ENCODE results near the gene PRDM13.

The PRDM13 gene

DNA sequence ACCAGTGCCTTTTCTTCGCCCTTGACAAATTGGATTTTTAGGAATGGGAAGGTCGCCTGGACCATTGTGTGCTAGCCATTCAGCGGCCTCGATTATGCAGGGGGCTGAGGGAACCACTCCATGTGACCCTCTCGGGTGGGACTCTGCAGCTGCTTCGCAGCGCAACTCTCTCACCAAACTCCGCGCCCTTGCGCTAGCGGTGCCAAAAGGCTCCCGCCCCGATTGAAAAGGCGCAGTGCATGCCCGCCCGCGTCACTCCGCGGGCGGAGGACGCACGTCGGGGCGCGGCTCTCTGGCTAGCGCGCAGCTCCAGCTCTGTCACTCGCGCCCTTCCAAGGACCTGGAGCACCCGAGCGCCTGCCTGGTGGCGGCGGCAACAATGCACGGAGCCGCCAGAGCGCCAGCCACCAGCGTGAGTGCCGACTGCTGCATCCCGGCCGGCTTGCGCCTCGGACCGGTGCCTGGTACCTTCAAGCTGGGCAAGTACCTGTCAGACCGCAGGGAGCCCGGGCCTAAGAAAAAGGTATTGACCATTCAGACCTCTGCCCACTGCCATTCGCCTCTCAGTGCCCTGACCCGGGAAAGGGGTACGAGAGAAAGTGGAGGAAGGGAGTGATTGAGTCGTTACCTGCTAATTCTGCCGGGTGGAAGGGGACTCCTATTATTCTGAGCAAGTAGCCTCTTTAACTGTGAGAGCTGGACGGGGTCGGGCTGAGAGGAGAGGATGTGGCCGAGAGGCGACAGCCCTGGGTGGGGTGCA lies at the start of gene PRDM13:
Gene PRDM13 (plus strand): TSS at position 178 of the 760 bp plus-strand sequence. CDS start 202 bp downstream, at position 380.
- TF ChIP-seq GLIS3 (CRISPR knock-in tag; IDR thresholded peaks at IDR 0.05) (no peak), TOX (CRISPR knock-in tag; IDR thresholded peaks at IDR 0.05; ENCODE audit: borderline replicate concordance) (no peak), CSDC2 (CRISPR knock-in tag; IDR thresholded peaks at IDR 0.05) (no peak), PPARA (CRISPR knock-in tag; IDR thresholded peaks at IDR 0.05; ENCODE audit: borderline replicate concordance) (no peak), ARNTL (CRISPR knock-in tag; IDR thresholded peaks at IDR 0.05; ENCODE audit: borderline replicate concordance, low read depth) (no peak), SNAI2 (CRISPR knock-in tag; IDR thresholded peaks at IDR 0.05) (no peak), ISL1 (CRISPR knock-in tag; IDR thresholded peaks at IDR 0.05) (no peak), ZC3H10 (CRISPR knock-in tag; IDR thresholded peaks at IDR 0.05) (no peak), ZNF70 (CRISPR knock-in tag; IDR thresholded peaks at IDR 0.05) (no peak), OSR1 (CRISPR knock-in tag; IDR thresholded peaks at IDR 0.05) (no peak), ZNF565 (CRISPR knock-in tag; conservative IDR thresholded peaks at IDR 0.05; ENCODE audit: low read depth) (no peak), ZNF8 (CRISPR knock-in tag; IDR thresholded peaks at IDR 0.05) (no peak), RARB (CRISPR knock-in tag; IDR thresholded peaks at IDR 0.05) (no peak)
- TF ChIP-seq, protein P1, sequence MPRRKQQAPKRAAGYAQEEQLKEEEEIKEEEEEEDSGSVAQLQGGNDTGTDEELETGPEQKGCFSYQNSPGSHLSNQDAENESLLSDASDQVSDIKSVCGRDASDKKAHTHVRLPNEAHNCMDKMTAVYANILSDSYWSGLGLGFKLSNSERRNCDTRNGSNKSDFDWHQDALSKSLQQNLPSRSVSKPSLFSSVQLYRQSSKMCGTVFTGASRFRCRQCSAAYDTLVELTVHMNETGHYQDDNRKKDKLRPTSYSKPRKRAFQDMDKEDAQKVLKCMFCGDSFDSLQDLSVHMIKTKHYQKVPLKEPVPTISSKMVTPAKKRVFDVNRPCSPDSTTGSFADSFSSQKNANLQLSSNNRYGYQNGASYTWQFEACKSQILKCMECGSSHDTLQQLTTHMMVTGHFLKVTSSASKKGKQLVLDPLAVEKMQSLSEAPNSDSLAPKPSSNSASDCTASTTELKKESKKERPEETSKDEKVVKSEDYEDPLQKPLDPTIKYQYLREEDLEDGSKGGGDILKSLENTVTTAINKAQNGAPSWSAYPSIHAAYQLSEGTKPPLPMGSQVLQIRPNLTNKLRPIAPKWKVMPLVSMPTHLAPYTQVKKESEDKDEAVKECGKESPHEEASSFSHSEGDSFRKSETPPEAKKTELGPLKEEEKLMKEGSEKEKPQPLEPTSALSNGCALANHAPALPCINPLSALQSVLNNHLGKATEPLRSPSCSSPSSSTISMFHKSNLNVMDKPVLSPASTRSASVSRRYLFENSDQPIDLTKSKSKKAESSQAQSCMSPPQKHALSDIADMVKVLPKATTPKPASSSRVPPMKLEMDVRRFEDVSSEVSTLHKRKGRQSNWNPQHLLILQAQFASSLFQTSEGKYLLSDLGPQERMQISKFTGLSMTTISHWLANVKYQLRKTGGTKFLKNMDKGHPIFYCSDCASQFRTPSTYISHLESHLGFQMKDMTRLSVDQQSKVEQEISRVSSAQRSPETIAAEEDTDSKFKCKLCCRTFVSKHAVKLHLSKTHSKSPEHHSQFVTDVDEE (CRISPR knock-in tag; IDR thresholded peaks at IDR 0.05), result no peak
- TF ChIP-seq, protein P2, sequence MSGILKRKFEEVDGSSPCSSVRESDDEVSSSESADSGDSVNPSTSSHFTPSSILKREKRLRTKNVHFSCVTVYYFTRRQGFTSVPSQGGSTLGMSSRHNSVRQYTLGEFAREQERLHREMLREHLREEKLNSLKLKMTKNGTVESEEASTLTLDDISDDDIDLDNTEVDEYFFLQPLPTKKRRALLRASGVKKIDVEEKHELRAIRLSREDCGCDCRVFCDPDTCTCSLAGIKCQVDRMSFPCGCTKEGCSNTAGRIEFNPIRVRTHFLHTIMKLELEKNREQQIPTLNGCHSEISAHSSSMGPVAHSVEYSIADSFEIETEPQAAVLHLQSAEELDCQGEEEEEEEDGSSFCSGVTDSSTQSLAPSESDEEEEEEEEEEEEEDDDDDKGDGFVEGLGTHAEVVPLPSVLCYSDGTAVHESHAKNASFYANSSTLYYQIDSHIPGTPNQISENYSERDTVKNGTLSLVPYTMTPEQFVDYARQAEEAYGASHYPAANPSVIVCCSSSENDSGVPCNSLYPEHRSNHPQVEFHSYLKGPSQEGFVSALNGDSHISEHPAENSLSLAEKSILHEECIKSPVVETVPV (CRISPR knock-in tag; IDR thresholded peaks at IDR 0.05), result no peak
- TF ChIP-seq, protein P3, sequence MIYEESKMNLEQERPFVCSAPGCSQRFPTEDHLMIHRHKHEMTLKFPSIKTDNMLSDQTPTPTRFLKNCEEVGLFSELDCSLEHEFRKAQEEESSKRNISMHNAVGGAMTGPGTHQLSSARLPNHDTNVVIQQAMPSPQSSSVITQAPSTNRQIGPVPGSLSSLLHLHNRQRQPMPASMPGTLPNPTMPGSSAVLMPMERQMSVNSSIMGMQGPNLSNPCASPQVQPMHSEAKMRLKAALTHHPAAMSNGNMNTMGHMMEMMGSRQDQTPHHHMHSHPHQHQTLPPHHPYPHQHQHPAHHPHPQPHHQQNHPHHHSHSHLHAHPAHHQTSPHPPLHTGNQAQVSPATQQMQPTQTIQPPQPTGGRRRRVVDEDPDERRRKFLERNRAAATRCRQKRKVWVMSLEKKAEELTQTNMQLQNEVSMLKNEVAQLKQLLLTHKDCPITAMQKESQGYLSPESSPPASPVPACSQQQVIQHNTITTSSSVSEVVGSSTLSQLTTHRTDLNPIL (CRISPR knock-in tag; IDR thresholded peaks at IDR 0.05; ENCODE audit: low read depth), result no peak
- no peak for ATAC-seq

DNA sequence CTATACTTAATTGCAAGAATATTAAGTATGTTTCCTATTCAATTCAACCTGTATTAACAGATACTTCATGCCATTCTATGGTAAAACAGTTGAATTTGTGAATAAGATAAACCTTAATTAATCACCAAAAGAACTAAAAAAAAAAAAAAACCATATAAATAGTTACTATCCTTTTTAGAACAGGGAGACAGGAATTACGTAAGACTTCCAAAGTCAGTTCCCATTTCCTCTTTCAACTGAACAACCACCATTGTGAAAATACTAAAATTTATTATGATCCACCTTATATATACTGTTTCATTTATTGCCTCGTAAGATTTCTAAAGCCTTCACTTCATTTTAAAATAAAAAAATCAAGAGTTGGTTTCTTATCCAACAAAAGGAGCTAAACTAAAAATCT lies 47.6 kb upstream of the PRDM13 start:
- TF ChIP-seq OSR1 (CRISPR knock-in tag; IDR thresholded peaks at IDR 0.05), result no peak
- TF ChIP-seq ZNF565 (CRISPR knock-in tag; conservative IDR thresholded peaks at IDR 0.05; ENCODE audit: low read depth), result no peak
- no peak for TF ChIP-seq RARB (CRISPR knock-in tag; IDR thresholded peaks at IDR 0.05)
- no peak for TF ChIP-seq ZC3H10 (CRISPR knock-in tag; IDR thresholded peaks at IDR 0.05)
- TF ChIP-seq BACH2 (CRISPR knock-in tag; IDR thresholded peaks at IDR 0.05; ENCODE audit: borderline replicate concordance), result no peak
- no peak for TF ChIP-seq GLIS3 (CRISPR knock-in tag; IDR thresholded peaks at IDR 0.05)
- TF ChIP-seq CSDC2 (CRISPR knock-in tag; IDR thresholded peaks at IDR 0.05), result no peak
- TF ChIP-seq, protein P2 (CRISPR knock-in tag; IDR thresholded peaks at IDR 0.05), result no peak
- TF ChIP-seq TCF4 (CRISPR knock-in tag; IDR thresholded peaks at IDR 0.05; ENCODE audit: borderline replicate concordance), result no peak
- TF ChIP-seq, protein P1 (CRISPR knock-in tag; IDR thresholded peaks at IDR 0.05), result no peak
- no peak for TF ChIP-seq ESRRG (CRISPR knock-in tag; IDR thresholded peaks at IDR 0.05)
- no peak for TF ChIP-seq TOX (CRISPR knock-in tag; IDR thresholded peaks at IDR 0.05; ENCODE audit: borderline replicate concordance)
- TF ChIP-seq ISL1 (CRISPR knock-in tag; IDR thresholded peaks at IDR 0.05), result no peak
- TF ChIP-seq ZFP3 (CRISPR knock-in tag; IDR thresholded peaks at IDR 0.05), result no peak
- TF ChIP-seq ZFP30 (CRISPR knock-in tag; IDR thresholded peaks at IDR 0.05), result no peak
- TF ChIP-seq ZNF70 (CRISPR knock-in tag; IDR thresholded peaks at IDR 0.05), result no peak
- TF ChIP-seq, protein P3 (CRISPR knock-in tag; IDR thresholded peaks at IDR 0.05; ENCODE audit: low read depth), result no peak
- TF ChIP-seq, protein P4, sequence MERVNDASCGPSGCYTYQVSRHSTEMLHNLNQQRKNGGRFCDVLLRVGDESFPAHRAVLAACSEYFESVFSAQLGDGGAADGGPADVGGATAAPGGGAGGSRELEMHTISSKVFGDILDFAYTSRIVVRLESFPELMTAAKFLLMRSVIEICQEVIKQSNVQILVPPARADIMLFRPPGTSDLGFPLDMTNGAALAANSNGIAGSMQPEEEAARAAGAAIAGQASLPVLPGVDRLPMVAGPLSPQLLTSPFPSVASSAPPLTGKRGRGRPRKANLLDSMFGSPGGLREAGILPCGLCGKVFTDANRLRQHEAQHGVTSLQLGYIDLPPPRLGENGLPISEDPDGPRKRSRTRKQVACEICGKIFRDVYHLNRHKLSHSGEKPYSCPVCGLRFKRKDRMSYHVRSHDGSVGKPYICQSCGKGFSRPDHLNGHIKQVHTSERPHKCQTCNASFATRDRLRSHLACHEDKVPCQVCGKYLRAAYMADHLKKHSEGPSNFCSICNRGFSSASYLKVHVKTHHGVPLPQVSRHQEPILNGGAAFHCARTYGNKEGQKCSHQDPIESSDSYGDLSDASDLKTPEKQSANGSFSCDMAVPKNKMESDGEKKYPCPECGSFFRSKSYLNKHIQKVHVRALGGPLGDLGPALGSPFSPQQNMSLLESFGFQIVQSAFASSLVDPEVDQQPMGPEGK (CRISPR knock-in tag; IDR thresholded peaks at IDR 0.05; ENCODE audit: borderline replicate concordance), result no peak
- no peak for TF ChIP-seq SNAI2 (CRISPR knock-in tag; IDR thresholded peaks at IDR 0.05)
- no peak for TF ChIP-seq ARNTL (CRISPR knock-in tag; IDR thresholded peaks at IDR 0.05; ENCODE audit: borderline replicate concordance, low read depth)
- ATAC-seq, result no peak

All from SK-N-SH treated with all-trans-retinoic acid at 6 μM for 48 hours (cell line).